HepG2 (cell line): Measurements from ENCODE around the gene YY1. TPM values are rescaled to one million over a fixed set of nuclear protein-coding genes. Genes with fewer than 3 reads are reported as not detected.

ENCODE experiments used
- BCL6 ChIP-seq: IDR thresholded peaks from 2 replicates; pipeline ENCODE4 v1.6.1; 2016; ENCODE audit warnings: missing genetic modification reagents, missing compliant biosample characterization
- FOXJ3 ChIP-seq: sonication (generic); formaldehyde crosslinking; IDR thresholded peaks from 2 replicates; pipeline ENCODE4 v1.4.0; 2020; ENCODE audit warnings: missing genetic modification reagents, mild to moderate bottlenecking, borderline replicate concordance
- ISX ChIP-seq: sonication (generic); formaldehyde crosslinking; conservative IDR thresholded peaks from 2 replicates; pipeline ENCODE4 v1.5.0; 2020; ENCODE audit warnings: missing genetic modification reagents
- NCOR1 ChIP-seq: fragments of 200-600 bp; sonication (generic); IDR thresholded peaks from 2 replicates; pipeline ENCODE4 v1.7.0; 2017; ENCODE audit warnings: antibody characterized with exemption, low read length, borderline replicate concordance
- STAG1 ChIP-seq: sonication (generic); formaldehyde crosslinking; IDR thresholded peaks from 2 replicates; pipeline ENCODE4 v1.4.0; 2020; ENCODE audit warnings: missing genetic modification reagents
- SUZ12 ChIP-seq: fragments of 150-350 bp; IDR thresholded peaks from 2 replicates; pipeline ENCODE4 v1.6.1; 2014; ENCODE audit warnings: low read depth, low read length
- ZBTB38 ChIP-seq: sonication (generic); formaldehyde crosslinking; IDR thresholded peaks from 2 replicates; pipeline ENCODE4 v1.5.1; 2020; ENCODE audit warnings: mild to moderate bottlenecking, missing genetic modification reagents
- ZNF12 ChIP-seq: sonication (generic); formaldehyde crosslinking; IDR thresholded peaks from 2 replicates; pipeline ENCODE4 v1.5.0; 2020; ENCODE audit warnings: missing genetic modification reagents
- ZNF180 ChIP-seq: sonication (generic); formaldehyde crosslinking; IDR thresholded peaks from 2 replicates; pipeline ENCODE4 v1.4.0; 2020; ENCODE audit warnings: low read depth, missing genetic modification reagents, borderline replicate concordance
- ZNF205 ChIP-seq: IDR thresholded peaks from 2 replicates; pipeline ENCODE4 v1.6.1; 2018; ENCODE audit warnings: missing biosample characterization, missing genetic modification reagents
- ZNF282 ChIP-seq: fragments of 450-650 bp; IDR thresholded peaks from 2 replicates; pipeline ENCODE4 v1.6.1; 2018; ENCODE audit not compliant: partially characterized antibody
- ZNF296 ChIP-seq: sonication (generic); formaldehyde crosslinking; conservative IDR thresholded peaks from 2 replicates; pipeline ENCODE4 v1.5.0; 2020; ENCODE audit warnings: mild to moderate bottlenecking, missing genetic modification reagents
- ZNF431 ChIP-seq: sonication (generic); formaldehyde crosslinking; IDR thresholded peaks from 2 replicates; pipeline ENCODE4 v1.9.0; 2022; ENCODE audit warnings: missing genetic modification reagents, low read depth, mild to moderate bottlenecking, borderline replicate concordance
- ZNF546 ChIP-seq: sonication (generic); formaldehyde crosslinking; conservative IDR thresholded peaks from 2 replicates; pipeline ENCODE4 v1.8.1; 2023; ENCODE audit warnings: mild to moderate bottlenecking, missing genetic modification reagents
- ZNF616 ChIP-seq: sonication (generic); formaldehyde crosslinking; IDR thresholded peaks from 2 replicates; pipeline ENCODE4 v1.5.0; 2020; ENCODE audit warnings: low read depth, mild to moderate bottlenecking, missing genetic modification reagents
- ZNF790 ChIP-seq: sonication (generic); formaldehyde crosslinking; IDR thresholded peaks from 2 replicates; pipeline ENCODE4 v1.8.0; 2022; ENCODE audit warnings: missing genetic modification reagents, mild to moderate bottlenecking, borderline replicate concordance
- ZNF83 ChIP-seq: sonication (generic); formaldehyde crosslinking; IDR thresholded peaks from 2 replicates; pipeline ENCODE4 v1.4.0; 2020; ENCODE audit warnings: missing genetic modification reagents, mild to moderate bottlenecking, borderline replicate concordance
- polyA plus RNA-seq, 8 experiments: library from polyadenylated mRNA; depleted of rRNA in 3 of 8; stranded (reverse) in 7 of 8; unstranded in 1 of 8; fragments of >200 nt; fragmentation: Illumina TruSeq in 4 of 8; extraction: Trizol in 4 of 8; gene quantifications; 2 replicates each; pipeline versions ENCODE4 v1.2.1 to v1.2.3, GENCODE V29; 2011 to 2016; ENCODE audit warnings: low read depth in 4 of 8, missing spikeins in 1 of 8, mixed read lengths in 1 of 8; ENCODE audit not compliant: insufficient read depth in 1 of 8
- total RNA-seq, 5 experiments: library from RNA; depleted of rRNA; stranded (reverse); fragments of >200 nt; fragmentation: Illumina TruSeq; extraction: Trizol; gene quantifications; 2 replicates each; pipeline ENCODE4 v1.2.3, GENCODE V29; 2016; ENCODE audit warnings: low read depth in 1 of 5
- TF ChIP-seq, protein P1 (sequence below): IDR thresholded peaks from 2 replicates; pipeline ENCODE4 v1.6.1; 2016; ENCODE audit warnings: control low read depth
- TF ChIP-seq, protein P2 (sequence below): sonication (generic); formaldehyde crosslinking; IDR thresholded peaks from 2 replicates; pipeline ENCODE4 v1.4.0; 2020; ENCODE audit warnings: missing genetic modification reagents
- TF ChIP-seq, protein P3 (sequence below): IDR thresholded peaks from 2 replicates; pipeline ENCODE4 v1.6.1; 2012; ENCODE audit warnings: low read depth, low read length, improper control_type of control experiment
- TF ChIP-seq, protein P4 (sequence below): sonication (generic); formaldehyde crosslinking; IDR thresholded peaks from 2 replicates; pipeline ENCODE4 v1.8.1; 2022; ENCODE audit warnings: mild to moderate bottlenecking, missing genetic modification reagents
- TF ChIP-seq, protein P5 (sequence below): sonication (generic); formaldehyde crosslinking; IDR thresholded peaks from 2 replicates; pipeline ENCODE4 v1.9.0; 2021; ENCODE audit warnings: missing genetic modification reagents, mild to moderate bottlenecking, borderline replicate concordance

The YY1 gene
- total and polyA plus RNA-seq, 2 of the 13 experiments (the other 11 are each of a cell fraction or from before 2014, with no cell fraction given) = 29.4 to 68.1 TPM

DNA sequence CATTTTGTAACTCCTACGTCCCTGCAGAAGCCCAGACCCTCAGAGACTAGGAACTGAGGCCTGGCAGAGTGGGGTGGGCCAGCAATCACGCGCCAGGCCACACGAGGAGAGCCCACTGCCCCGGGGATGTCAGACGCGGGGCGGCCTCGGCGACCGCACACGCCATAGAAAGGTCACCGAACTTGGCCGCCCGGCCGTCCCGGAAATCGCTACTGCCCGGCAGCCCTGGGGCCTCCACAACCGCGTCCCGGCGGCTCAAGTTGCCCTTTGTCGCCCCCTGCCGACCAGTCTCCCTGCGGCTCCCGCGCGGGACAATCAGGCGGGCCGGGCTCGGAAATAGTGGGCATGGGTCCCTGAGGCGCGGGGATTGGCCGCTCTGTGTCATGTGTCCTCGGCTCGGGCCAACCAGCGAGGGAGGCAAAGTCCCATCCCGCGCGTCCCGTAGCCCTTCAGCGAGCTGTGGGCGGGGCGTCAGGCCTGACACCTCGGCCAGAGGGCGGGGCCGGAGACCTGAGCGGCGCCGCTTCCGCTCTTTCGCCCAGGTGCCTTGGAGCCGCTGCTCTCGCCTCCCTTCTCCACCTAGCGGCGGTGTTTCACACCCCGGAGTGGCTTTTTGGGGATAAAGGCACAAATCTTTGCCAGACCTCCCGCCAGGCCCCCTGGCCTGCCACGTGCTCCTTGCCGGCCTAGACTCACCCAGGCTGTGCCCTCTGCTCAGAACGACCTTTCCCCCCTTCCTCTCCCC, 46.1 kb upstream of the YY1 start (continued):
- TF ChIP-seq ZNF205 (peak; percentile 87), ZNF790 (peak; percentile 86; the same call in 1 of the 2 replicates), ZBTB38 (CRISPR knock-in tag) (peak; percentile 34; the same call in 1 of the 2 replicates), ZNF296 (CRISPR knock-in tag) (0 out of 2 replicates have a peak, but pooled peaks have one; percentile 27), SUZ12 (no peak), ZNF12 (CRISPR knock-in tag) (no peak), ZNF180 (CRISPR knock-in tag) (0 out of 2 replicates have a peak, but pooled peaks have one; percentile 65), ZNF83 (CRISPR knock-in tag) (no peak; the same call in 1 of the 2 replicates), ISX (CRISPR knock-in tag) (peak; percentile 85; the same call in 1 of the 2 replicates), ZNF431 (CRISPR knock-in tag) (0 out of 2 replicates have a peak, but pooled peaks have one; percentile 72), ZNF282 (no peak), ZNF616 (CRISPR knock-in tag) (no peak; the same call in 1 of the 2 replicates), ZNF546 (CRISPR knock-in tag) (peak; percentile 44; the same call in 1 of the 2 replicates), FOXJ3 (CRISPR knock-in tag) (peak; percentile 76; the same call in 1 of the 2 replicates), STAG1 (peak; percentile 89), BCL6 (peak; percentile 63; the same call in 1 of the 2 replicates), NCOR1 (no peak; the same call in 1 of the 2 replicates)
- TF ChIP-seq, protein P1, sequence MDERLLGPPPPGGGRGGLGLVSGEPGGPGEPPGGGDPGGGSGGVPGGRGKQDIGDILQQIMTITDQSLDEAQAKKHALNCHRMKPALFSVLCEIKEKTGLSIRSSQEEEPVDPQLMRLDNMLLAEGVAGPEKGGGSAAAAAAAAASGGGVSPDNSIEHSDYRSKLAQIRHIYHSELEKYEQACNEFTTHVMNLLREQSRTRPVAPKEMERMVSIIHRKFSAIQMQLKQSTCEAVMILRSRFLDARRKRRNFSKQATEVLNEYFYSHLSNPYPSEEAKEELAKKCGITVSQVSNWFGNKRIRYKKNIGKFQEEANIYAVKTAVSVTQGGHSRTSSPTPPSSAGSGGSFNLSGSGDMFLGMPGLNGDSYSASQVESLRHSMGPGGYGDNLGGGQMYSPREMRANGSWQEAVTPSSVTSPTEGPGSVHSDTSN (CRISPR knock-in tag) = no peak
- TF ChIP-seq, protein P2, sequence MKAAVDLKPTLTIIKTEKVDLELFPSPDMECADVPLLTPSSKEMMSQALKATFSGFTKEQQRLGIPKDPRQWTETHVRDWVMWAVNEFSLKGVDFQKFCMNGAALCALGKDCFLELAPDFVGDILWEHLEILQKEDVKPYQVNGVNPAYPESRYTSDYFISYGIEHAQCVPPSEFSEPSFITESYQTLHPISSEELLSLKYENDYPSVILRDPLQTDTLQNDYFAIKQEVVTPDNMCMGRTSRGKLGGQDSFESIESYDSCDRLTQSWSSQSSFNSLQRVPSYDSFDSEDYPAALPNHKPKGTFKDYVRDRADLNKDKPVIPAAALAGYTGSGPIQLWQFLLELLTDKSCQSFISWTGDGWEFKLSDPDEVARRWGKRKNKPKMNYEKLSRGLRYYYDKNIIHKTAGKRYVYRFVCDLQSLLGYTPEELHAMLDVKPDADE = peak; percentile 57; the same call in 1 of the 2 replicates
- TF ChIP-seq, protein P3, sequence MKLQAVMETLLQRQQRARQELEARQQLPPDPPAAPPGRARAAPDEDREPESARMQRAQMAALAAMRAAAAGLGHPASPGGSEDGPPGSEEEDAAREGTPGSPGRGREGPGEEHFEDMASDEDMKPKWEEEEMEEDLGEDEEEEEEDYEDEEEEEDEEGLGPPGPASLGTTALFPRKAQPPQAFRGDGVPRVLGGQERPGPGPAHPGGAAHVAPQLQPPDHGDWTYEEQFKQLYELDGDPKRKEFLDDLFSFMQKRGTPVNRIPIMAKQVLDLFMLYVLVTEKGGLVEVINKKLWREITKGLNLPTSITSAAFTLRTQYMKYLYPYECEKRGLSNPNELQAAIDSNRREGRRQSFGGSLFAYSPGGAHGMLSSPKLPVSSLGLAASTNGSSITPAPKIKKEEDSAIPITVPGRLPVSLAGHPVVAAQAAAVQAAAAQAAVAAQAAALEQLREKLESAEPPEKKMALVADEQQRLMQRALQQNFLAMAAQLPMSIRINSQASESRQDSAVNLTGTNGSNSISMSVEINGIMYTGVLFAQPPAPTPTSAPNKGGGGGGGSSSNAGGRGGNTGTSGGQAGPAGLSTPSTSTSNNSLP = no peak
- TF ChIP-seq, protein P4, sequence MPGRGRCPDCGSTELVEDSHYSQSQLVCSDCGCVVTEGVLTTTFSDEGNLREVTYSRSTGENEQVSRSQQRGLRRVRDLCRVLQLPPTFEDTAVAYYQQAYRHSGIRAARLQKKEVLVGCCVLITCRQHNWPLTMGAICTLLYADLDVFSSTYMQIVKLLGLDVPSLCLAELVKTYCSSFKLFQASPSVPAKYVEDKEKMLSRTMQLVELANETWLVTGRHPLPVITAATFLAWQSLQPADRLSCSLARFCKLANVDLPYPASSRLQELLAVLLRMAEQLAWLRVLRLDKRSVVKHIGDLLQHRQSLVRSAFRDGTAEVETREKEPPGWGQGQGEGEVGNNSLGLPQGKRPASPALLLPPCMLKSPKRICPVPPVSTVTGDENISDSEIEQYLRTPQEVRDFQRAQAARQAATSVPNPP (CRISPR knock-in tag) = peak; percentile 83; the same call in 1 of the 2 replicates
- TF ChIP-seq, protein P5, sequence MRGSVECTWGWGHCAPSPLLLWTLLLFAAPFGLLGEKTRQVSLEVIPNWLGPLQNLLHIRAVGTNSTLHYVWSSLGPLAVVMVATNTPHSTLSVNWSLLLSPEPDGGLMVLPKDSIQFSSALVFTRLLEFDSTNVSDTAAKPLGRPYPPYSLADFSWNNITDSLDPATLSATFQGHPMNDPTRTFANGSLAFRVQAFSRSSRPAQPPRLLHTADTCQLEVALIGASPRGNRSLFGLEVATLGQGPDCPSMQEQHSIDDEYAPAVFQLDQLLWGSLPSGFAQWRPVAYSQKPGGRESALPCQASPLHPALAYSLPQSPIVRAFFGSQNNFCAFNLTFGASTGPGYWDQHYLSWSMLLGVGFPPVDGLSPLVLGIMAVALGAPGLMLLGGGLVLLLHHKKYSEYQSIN = no peak
